HEK293 (cell line): ENCODE data around the gene SERINC4.

Experiments used
- CTCF ChIA-PET: fragments of 350-600 bp; formaldehyde crosslinking; extraction: SDS; loops from one replicate; lab custom pipeline; 2021; ENCODE audit warnings: antibody characterized with exemption; lab: Yijun Ruan, JAX
- POLR2A ChIA-PET: fragments of 300-600 bp; formaldehyde crosslinking; extraction: SDS; loops from one replicate; lab custom pipeline; 2020; ENCODE audit warnings: antibody characterized with exemption, inconsistent platforms; lab: Yijun Ruan, JAX
- H3K27ac ChIP-seq: fragments of 200-500 bp; sonication (Bioruptor generic); 2 replicates; pipeline ENCODE4 v1.5.1; 2014; ENCODE audit warnings: low read depth, low read length, control low read depth, inconsistent platforms; ENCODE audit errors: extremely low read depth
- H3K36me3 ChIP-seq, 2 experiments: fragments of 200-500 bp in 1 of 2; sonication (Bioruptor generic) in 1 of 2; 1 replicate in 1 of 2; 2 replicates in 1 of 2; pipeline ENCODE4 v1.5.1; 2014 to 2017; ENCODE audit warnings: inconsistent platforms in 2 of 2, low read length in 2 of 2; ENCODE audit not compliant: control insufficient read depth in 2 of 2, insufficient read depth in 1 of 2
- H3K4me1 ChIP-seq: fragments of 200-500 bp; sonication (Bioruptor generic); 2 replicates; pipeline ENCODE4 v1.5.1; 2014; ENCODE audit warnings: mild to moderate bottlenecking, low read length, inconsistent platforms; ENCODE audit not compliant: control insufficient read depth, insufficient read depth
- H3K4me3 ChIP-seq: 2 replicates; pipeline ENCODE4 v1.5.1; 2011; ENCODE audit warnings: low read depth, mild to moderate bottlenecking, control low read depth, low read length, moderate library complexity
- H3K9me3 ChIP-seq: fragments of 200-500 bp; sonication (Bioruptor generic); 2 replicates; pipeline ENCODE4 v1.5.1; 2014; ENCODE audit warnings: low read depth, low read length, inconsistent platforms; ENCODE audit not compliant: control insufficient read depth, insufficient read depth
- KLF1 ChIP-seq: fragments of 450-650 bp; formaldehyde crosslinking; IDR thresholded peaks from 2 replicates; pipeline ENCODE4 v1.5.1; 2016; ENCODE audit warnings: missing biosample characterization, missing genetic modification characterization
- KLF7 ChIP-seq: fragments of 450-650 bp; formaldehyde crosslinking; IDR thresholded peaks from 2 replicates; pipeline ENCODE4 v1.5.1; 2016; ENCODE audit warnings: missing biosample characterization, missing genetic modification characterization, borderline replicate concordance
- PRDM4 ChIP-seq: fragments of 450-650 bp; formaldehyde crosslinking; IDR thresholded peaks from 2 replicates; pipeline ENCODE4 v1.5.1; 2017; ENCODE audit warnings: missing biosample characterization, missing genetic modification characterization
- SCRT1 ChIP-seq: fragments of 450-650 bp; formaldehyde crosslinking; IDR thresholded peaks from 2 replicates; pipeline ENCODE4 v1.5.1; 2016; ENCODE audit warnings: missing biosample characterization, missing genetic modification characterization, borderline replicate concordance
- ZBTB21 ChIP-seq: fragments of 450-650 bp; formaldehyde crosslinking; IDR thresholded peaks from 2 replicates; pipeline ENCODE4 v1.5.1; 2017; ENCODE audit warnings: missing biosample characterization, missing genetic modification characterization
- ZBTB7A ChIP-seq: fragments of 450-650 bp; formaldehyde crosslinking; IDR thresholded peaks from 2 replicates; pipeline ENCODE4 v1.5.1; 2016; ENCODE audit warnings: low read depth, missing biosample characterization, missing genetic modification characterization
- ZNF202 ChIP-seq: fragments of 450-650 bp; formaldehyde crosslinking; IDR thresholded peaks from 2 replicates; pipeline ENCODE4 v1.5.1; 2016; ENCODE audit warnings: missing biosample characterization, missing genetic modification characterization, borderline replicate concordance
- ZNF292 ChIP-seq: fragments of 450-650 bp; formaldehyde crosslinking; IDR thresholded peaks from 2 replicates; pipeline ENCODE4 v1.5.1; 2016; ENCODE audit warnings: low read depth, missing biosample characterization, missing genetic modification characterization, borderline replicate concordance
- ZNF362 ChIP-seq: fragments of 450-650 bp; formaldehyde crosslinking; IDR thresholded peaks from 2 replicates; pipeline ENCODE4 v1.5.1; 2016; ENCODE audit warnings: missing biosample characterization, missing genetic modification characterization
- ZNF416 ChIP-seq: fragments of 450-650 bp; formaldehyde crosslinking; IDR thresholded peaks from 2 replicates; pipeline ENCODE4 v1.5.1; 2016; ENCODE audit warnings: missing biosample characterization, missing genetic modification characterization
- ZNF600 ChIP-seq: fragments of 450-650 bp; formaldehyde crosslinking; IDR thresholded peaks from 2 replicates; pipeline ENCODE4 v1.5.1; 2016; ENCODE audit warnings: missing biosample characterization, missing genetic modification characterization
- ZNF768 ChIP-seq: fragments of 450-650 bp; formaldehyde crosslinking; IDR thresholded peaks from 2 replicates; pipeline ENCODE4 v1.5.1; 2018; ENCODE audit warnings: missing biosample characterization, mild to moderate bottlenecking, missing genetic modification characterization
- ZNF776 ChIP-seq: fragments of 450-650 bp; formaldehyde crosslinking; IDR thresholded peaks from 2 replicates; pipeline ENCODE4 v1.5.0; 2017; ENCODE audit warnings: missing biosample characterization, missing genetic modification characterization, borderline replicate concordance
- ZSCAN30 ChIP-seq: fragments of 450-650 bp; IDR thresholded peaks from 2 replicates; pipeline ENCODE4 v1.5.1; 2018; ENCODE audit warnings: missing biosample characterization, mild to moderate bottlenecking, missing genetic modification characterization, moderate library complexity
- TF ChIP-seq, protein P1 (sequence below): fragments of 450-650 bp; formaldehyde crosslinking; IDR thresholded peaks from 2 replicates; pipeline ENCODE4 v1.5.1; 2016; ENCODE audit warnings: missing biosample characterization, missing genetic modification characterization, low read depth
- TF ChIP-seq, protein P2 (sequence below): fragments of 450-650 bp; formaldehyde crosslinking; IDR thresholded peaks from 2 replicates; pipeline ENCODE4 v1.5.1; 2016; ENCODE audit warnings: missing biosample characterization, missing genetic modification characterization

SERINC4 gene

GRCh38 chr15:43774062-43774461, 26.0 kb downstream of the SERINC4 start:
- Histone ChIP-seq H3K9me3 (no peaks in the 10 kb centered on the region), H3K36me3 (peaks cover 33 to 52% of the 10 kb centered on the region in 2 experiments), H3K4me3 (no peak overlapping the region), H3K27ac (no peak overlapping the region), H3K4me1 (peaks cover 5% of the 10 kb centered on the region; the same call in 1 of the 2 replicates)
- CTCF ChIA-PET: no interaction called here
- TF ChIP-seq, protein P1, sequence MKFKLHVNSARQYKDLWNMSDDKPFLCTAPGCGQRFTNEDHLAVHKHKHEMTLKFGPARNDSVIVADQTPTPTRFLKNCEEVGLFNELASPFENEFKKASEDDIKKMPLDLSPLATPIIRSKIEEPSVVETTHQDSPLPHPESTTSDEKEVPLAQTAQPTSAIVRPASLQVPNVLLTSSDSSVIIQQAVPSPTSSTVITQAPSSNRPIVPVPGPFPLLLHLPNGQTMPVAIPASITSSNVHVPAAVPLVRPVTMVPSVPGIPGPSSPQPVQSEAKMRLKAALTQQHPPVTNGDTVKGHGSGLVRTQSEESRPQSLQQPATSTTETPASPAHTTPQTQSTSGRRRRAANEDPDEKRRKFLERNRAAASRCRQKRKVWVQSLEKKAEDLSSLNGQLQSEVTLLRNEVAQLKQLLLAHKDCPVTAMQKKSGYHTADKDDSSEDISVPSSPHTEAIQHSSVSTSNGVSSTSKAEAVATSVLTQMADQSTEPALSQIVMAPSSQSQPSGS (tag by site-specific recombination): no peak
- TF ChIP-seq ZNF600 (tag by site-specific recombination) (0 out of 2 replicates have a peak, but pooled peaks have one; percentile 12), PRDM4 (tag by site-specific recombination) (no peak)
- POLR2A ChIA-PET: no interaction called here

GRCh38 chr15:43772624-43773023, 27.4 kb downstream of the SERINC4 start:
- POLR2A ChIA-PET: no interaction called here
- Histone ChIP-seq H3K9me3 (no peaks in the 10 kb centered on the region), H3K36me3 (peaks cover 38 to 65% of the 10 kb centered on the region in 2 experiments), H3K4me1 (peaks cover 5% of the 10 kb centered on the region; the same call in 1 of the 2 replicates), H3K4me3 (no peak overlapping the region), H3K27ac (no peak overlapping the region)
- CTCF ChIA-PET: interaction anchor here (0.6 kb wide), 1 partner anchor 729 kb away, joined by 4 read pairs; no protein-coding TSS in a partner anchor
- no peak for TF ChIP-seq ZNF292 (tag by site-specific recombination)
- TF ChIP-seq, protein P1 (tag by site-specific recombination): peak; percentile 55; the same call in 1 of the 2 replicates
- TF ChIP-seq ZBTB7A (tag by site-specific recombination): no peak

DNA sequence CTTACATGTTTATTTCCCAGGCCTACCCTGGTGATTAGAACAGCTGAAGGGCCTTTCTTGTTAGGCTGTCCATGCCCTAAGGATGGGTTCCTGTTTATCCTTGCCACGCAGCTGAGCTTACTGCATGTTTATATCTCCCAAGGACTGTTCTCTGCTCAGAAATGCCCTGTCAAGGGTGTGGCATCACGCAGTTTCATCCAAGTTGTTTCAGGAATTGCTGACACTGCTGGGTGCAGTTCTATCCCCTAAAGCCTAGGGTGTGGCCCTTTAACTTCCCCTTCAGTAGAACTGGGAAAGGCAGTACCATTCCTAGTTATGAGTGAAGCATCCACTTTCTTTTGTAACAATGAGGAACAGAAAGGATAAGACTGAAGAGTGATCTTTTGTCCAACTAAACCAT, 28.2 kb downstream of the SERINC4 start:
- H3K4me1 ChIP-seq: peaks cover 3% of the 10 kb centered on the region; the same call in 1 of the 2 replicates
- TF ChIP-seq KLF1: 0 out of 2 replicates have a peak, but pooled peaks have one; percentile 11
- no peak for TF ChIP-seq SCRT1 (tag by site-specific recombination)
- no peak for TF ChIP-seq ZSCAN30 (tag by site-specific recombination)
- no peak overlapping the region for H3K27ac ChIP-seq
- H3K36me3 ChIP-seq: peaks cover 46 to 72% of the 10 kb centered on the region in 2 experiments
- no peaks in the 10 kb centered on the region for H3K9me3 ChIP-seq
- no peak overlapping the region for H3K4me3 ChIP-seq
- POLR2A ChIA-PET: no interaction called here
- CTCF ChIA-PET: no interaction called here

DNA sequence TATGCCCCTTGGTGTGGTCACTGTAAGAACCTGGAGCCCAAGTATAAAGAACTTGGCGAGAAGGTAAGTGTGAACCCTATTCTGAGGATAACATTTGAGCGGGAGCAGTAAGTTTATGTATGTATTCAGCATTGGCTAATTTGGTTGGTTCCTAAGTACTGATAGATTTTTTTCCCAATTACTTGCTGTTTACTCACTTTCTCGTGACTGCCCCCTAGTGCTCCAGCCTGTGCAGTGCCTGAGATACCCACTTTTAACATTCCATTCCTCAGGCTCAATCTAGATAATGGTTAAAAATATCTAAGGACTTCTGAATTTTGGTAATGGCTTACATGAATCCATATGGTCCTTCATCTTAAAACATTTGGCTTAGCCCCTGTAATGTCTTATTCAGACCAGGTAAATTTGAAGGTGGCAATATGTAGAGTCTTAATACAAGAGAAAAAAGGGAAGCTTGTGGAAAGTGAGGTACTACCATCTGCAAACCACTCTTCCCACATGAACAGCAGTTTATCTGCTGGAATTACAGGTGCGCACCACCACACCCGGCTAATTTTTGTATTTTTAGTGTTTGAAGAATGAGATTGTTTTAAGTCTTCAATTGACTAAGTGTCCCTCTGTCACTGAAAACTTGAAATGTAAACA, 30.3 kb downstream of the SERINC4 start:
- H3K27ac ChIP-seq: no peak overlapping the region
- POLR2A ChIA-PET: no interaction called here
- CTCF ChIA-PET: interaction anchor here (0.7 to 2.2 kb wide), 6 partner anchors 13 to 1025 kb away, joined by 3 to 12 read pairs (median 4); no protein-coding TSS in a partner anchor

More for the DNA sequence above, 30.3 kb downstream of the SERINC4 start:
- Histone ChIP-seq H3K4me1 (no peaks in the 10 kb centered on the region), H3K9me3 (no peaks in the 10 kb centered on the region), H3K4me3 (no peak overlapping the region), H3K36me3 (peaks cover 64 to 93% of the 10 kb centered on the region in 2 experiments)
- TF ChIP-seq ZNF768 (tag by site-specific recombination): no peak
- TF ChIP-seq ZBTB21: no peak
- TF ChIP-seq ZNF416: no peak
- 0 out of 2 replicates have a peak, but pooled peaks have one; percentile 40 for TF ChIP-seq ZNF362 (tag by site-specific recombination)
- no peak for TF ChIP-seq ZNF202 (tag by site-specific recombination)
- TF ChIP-seq KLF7 (tag by site-specific recombination): no peak
- TF ChIP-seq, protein P2, sequence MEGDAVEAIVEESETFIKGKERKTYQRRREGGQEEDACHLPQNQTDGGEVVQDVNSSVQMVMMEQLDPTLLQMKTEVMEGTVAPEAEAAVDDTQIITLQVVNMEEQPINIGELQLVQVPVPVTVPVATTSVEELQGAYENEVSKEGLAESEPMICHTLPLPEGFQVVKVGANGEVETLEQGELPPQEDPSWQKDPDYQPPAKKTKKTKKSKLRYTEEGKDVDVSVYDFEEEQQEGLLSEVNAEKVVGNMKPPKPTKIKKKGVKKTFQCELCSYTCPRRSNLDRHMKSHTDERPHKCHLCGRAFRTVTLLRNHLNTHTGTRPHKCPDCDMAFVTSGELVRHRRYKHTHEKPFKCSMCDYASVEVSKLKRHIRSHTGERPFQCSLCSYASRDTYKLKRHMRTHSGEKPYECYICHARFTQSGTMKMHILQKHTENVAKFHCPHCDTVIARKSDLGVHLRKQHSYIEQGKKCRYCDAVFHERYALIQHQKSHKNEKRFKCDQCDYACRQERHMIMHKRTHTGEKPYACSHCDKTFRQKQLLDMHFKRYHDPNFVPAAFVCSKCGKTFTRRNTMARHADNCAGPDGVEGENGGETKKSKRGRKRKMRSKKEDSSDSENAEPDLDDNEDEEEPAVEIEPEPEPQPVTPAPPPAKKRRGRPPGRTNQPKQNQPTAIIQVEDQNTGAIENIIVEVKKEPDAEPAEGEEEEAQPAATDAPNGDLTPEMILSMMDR (tag by site-specific recombination): 0 out of 2 replicates have a peak, but pooled peaks have one; percentile 37
- no peak for TF ChIP-seq ZNF776
